Islet of Langerhans (tissue), 1 donor: ENCODE measurements around the gene PDZD2.

Experiments used
- FAIRE-seq: peaks from one replicate; lab custom pipeline; 2011; peaks lifted over from hg19 to GRCh38; lab: Jason Lieb, UNC

Gene PDZD2

DNA sequence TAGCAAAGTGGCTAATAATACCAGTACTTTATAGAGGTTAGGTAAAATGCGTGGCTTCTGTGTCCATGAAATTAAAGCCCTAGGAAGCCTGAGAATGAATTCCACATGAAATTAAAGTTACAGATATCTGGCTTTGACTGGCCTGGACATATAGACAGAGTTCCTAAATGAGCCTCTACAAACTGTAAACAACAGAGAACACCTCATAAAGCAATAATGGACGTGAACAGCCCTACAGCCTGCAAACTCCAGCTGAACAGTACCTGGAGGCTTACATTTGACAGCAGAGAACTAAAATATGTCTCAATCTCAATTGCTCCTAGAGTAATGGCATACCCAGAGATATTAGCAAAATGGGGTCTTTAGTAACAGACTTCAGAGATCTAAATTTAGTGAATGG lies 506.4 kb downstream of the PDZD2 start:
- FAIRE-seq, result no peak

DNA sequence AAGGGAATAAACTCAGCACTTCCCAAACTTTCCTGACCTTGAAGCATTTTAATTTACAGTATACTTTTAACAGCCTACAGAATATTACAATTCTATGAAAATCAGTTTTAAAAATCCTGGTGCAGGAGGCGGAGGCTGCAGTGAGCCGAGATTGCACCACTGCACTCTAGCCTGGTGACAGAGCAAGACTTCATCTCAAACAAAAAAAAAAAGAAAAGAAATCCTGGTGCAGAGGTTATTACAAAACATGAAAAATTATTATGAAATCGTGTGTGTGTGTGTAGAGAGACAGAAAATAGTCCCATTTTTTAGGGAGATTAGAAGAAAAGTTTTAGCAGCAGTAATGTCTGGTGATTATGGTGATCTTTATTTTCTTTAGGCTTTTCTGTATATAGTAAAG lies 508.3 kb downstream of the PDZD2 start:
- FAIRE-seq, result no peak

DNA sequence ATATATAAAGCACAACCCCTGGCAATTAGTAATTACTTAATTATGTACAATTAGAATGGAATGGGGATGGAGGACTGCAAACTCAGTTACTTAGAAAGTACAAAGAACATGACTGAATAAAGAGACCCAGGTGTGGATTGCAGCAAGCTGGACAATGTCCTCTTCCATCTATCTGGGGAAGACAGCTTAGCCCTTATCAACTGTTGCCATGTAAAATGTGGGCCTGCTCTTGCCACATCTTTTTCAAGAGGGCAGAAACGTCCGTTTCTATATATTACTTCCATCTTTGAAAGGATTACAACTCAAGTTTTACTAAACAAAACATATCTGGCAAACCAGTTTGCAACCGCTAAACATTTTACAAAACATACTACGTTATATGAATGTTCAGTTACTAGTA lies 509.0 kb downstream of the PDZD2 start:
- no peak for FAIRE-seq

DNA sequence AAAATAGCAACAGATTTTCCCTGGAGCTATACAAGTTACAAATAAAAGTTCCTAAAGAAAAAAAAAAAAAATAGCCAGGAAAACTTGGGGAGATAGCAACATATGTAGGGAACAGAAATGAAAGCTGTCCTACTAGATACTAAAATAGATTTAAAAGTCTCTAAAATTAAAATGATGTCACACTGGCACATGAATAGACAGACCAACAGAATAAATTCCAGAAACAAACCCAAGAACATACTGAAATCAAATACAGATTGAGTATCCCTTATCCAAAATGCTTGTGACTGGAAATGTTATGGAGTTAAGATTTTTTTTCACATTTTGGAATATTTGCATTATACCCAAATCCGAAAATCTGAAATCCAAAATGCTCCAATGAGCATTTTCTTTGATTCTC lies 511.4 kb downstream of the PDZD2 start:
- no peak for FAIRE-seq

DNA sequence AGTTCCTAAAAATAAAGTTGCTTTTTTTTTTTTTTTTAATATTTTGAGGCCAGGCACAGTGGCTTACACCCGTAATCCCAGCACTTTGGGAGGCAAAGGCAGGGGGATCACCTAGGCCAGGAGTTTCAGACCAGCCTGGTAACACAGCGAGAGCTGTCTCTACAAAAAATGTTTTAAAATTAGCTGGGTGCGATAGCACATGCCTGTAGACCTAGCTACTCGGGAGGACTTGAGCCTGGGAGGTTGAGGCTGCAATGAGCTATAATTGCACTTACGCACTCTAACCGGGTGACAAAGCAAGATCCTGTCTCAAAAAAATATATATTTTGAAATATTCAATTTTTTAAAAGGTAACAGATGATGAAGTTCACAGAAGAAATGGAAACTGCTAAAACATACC lies 512.3 kb downstream of the PDZD2 start:
- no peak for FAIRE-seq

DNA sequence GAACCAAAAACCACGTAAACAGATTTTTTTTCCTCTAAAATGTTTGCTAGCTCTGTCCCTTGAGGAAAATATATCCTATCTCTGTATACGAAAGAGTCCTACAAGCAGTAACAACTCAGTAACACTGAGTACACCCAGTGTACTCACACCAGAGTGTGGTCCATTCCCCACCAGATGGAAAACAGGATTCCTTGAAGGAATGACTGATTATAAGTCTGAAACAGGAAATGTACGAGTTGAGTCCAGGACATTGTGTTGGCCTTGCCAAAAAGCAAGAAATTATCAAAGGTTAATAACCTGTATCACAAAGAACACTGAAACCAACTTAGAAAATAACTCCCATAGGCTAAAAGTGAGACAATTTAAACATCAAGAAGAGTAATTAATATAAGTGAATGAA lies 514.8 kb downstream of the PDZD2 start:
- FAIRE-seq, result no peak

DNA sequence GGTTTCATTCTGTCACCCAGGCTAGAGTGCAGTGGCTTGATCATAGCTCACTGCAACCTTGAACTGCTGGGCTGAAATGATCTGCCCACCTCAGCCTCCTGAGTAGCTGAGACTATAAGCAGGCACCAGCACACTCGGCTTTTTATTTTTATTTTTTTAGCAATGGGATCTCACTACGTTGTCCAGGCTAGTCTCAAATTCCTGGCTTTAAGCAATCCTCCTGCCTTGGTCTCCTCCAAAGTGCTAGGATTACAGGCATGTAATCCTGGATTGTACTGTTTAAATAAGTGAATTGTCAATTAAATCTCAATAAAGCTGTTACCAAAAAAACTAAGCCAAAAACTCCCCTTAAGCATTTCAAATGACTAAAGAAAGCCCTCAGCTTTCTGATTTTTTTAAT lies 516.3 kb downstream of the PDZD2 start:
- no peak for FAIRE-seq

DNA sequence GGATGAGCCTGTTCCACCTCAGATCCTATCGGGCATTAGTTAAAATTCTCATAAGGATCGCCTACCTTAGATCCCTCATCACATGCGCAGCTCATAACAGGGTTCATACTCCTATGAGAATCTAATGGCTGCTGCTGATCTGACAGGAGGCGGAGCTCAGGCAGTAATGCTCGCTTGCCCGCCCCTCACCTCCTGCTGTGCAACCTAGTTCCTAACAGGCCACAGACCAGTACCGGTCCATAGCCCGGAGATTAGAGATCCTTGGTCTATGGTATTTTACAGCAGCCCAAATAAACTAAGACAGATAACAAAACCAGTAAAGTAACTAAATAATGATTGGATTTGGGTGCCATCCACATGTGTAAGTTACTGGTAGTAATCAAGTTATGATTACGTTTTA lies 517.7 kb downstream of the PDZD2 start:
- FAIRE-seq, result no peak

DNA sequence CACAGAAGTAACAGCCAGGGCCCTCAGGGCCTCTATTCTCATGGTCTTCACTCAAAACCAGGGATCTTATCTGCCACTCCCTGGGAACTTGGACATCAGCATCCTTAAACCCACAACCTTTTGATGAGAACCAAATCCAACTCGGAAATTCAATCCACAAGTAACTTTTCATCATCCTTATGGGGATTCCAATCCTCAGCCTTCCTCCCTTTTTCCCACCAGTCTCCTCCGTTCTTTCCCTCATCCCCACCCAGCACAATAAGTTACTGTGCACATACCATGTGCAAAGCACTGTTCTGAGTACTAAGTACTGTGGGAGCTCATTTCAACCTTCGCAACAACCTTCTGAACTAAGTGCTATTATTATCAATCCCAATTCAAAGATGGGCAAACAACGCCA lies 518.1 kb downstream of the PDZD2 start:
- no peak for FAIRE-seq

DNA sequence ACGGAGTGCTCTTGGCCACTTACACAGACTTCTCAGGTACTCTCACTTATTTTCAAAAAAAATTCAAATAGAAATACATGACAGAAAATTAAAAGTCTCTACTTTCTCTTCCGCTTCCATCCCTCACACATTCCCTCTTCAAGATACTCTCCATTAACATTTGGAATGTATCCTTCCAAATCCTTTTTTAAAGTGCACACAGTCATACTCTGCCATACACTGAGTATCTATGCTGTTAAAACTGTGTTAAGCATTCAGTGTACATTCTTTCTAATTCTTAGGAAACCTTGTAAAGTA lies 519.7 kb downstream of the PDZD2 start:
- FAIRE-seq, result no peak

DNA sequence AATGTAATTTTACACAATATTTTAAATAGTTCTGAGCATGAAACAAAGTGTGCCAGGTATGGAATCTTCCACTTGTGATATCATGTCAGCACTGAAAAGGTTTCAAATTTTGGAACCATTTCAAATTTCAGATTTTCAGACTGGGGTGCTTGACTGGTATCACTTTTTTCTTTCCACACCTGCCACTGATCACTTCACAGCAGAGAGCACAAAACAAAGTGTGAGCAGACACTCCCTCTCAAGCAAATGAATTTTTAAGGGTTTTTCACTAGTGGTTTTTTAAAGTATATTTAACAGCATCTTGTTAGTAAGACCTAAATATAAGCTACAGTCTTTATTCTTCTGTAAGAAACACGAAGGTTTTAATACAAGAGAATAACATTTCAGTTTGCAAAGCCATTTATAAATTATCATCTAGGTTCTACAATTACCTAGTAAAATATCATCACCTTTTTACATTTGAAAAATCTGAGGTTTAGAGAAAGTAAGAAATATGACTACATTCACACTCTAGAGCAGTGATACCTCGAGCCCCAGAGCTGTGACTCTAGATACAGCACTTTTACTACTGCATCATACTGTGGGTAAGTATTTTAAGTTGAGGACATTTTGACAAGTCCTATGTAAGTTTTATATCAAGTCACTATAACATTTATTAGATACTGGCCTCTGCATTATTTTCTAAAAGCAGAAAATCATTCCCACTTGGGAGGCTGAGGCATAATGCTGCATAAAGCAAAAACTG lies 520.6 kb downstream of the PDZD2 start:
- FAIRE-seq, result no peak

DNA sequence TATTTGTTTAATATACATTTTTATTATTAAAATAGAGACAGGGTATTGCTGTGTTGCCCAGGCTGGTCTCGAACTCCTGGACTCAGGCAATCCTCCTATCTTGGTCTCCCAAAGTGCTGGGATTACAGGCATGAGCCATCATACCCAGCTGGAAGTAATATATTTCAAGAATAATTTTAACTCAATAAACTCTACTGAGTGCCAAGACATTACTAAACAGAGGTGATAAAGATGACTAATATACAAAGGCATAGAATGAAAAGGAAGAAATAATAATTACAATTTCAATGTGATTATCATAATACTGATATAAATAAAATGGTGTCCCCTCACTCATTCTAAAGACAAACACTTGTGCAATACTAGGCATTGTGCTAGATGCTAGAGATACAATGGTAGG lies 521.3 kb downstream of the PDZD2 start:
- FAIRE-seq, result no peak
